Central memory CD4-positive, alpha-beta T cell (primary cell): ENCODE results near the gene RER1.

Experiments used
- DNase-seq: peaks from one replicate; pipeline ENCODE4 v3.0.0; 2022
- total RNA-seq, 3 experiments: gene quantifications; one replicate each; lab custom pipeline; 2026; lab: John Stamatoyannopoulos, UW

The RER1 gene, protein sequence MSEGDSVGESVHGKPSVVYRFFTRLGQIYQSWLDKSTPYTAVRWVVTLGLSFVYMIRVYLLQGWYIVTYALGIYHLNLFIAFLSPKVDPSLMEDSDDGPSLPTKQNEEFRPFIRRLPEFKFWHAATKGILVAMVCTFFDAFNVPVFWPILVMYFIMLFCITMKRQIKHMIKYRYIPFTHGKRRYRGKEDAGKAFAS
- total RNA-seq = 118 to 128 (median 122) reads per million in 3 experiments

DNA sequence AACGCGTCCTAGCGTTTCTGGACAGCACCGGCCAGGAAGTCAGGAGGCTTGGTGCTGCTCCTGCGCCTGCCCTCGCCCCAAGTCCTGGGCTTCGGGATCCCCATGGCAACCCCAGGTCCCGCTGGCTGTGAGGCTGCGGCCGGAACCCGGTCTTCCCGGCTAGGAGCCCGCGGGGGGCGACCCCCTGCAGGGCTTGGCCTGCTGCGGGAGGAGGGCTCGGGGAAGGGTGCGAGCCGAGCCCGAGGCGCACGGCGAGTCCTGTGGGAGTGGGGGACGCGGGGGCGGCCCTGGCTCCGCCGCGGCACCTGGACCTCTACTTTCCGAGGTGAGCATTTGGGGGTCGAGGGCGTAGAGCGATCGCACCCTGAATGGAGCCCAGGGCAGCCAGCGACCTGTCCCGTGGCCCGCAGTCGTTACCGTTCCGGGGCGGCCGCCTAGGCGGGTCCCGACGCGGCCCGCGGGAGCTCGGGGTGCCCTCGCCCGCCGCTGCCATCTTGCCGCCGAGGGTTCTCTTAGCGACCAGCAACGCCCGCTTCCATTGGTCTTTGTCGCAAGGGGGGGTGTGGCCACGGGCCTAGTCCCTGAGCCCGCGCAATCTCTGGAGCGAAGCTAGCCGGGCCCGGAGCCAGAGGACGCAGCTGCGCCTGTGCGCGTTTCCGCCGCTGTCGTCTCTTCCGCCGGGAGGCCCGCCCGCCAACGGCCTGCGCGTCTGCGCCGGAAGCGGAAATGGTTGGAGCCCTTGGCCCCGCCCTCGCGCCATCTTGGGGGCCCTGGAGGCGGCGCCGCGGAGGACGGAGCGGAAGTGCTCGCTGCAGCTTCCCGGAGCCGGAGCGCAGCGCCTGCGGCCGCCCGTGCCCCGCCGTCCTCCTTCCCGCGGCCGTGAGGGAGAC is at the start of gene RER1, which contains the start of gene MORN1:
TSS of gene RER1 (plus strand) at position 801 of the 890 bp plus-strand sequence. CDS start 3,950 bp downstream, outside the sequence.
TSS of gene MORN1 (minus strand) at position 514 of the 890 bp plus-strand sequence. CDS start at position 493, 21 bp downstream.
- DNase-seq = peak; percentile 99

DNA sequence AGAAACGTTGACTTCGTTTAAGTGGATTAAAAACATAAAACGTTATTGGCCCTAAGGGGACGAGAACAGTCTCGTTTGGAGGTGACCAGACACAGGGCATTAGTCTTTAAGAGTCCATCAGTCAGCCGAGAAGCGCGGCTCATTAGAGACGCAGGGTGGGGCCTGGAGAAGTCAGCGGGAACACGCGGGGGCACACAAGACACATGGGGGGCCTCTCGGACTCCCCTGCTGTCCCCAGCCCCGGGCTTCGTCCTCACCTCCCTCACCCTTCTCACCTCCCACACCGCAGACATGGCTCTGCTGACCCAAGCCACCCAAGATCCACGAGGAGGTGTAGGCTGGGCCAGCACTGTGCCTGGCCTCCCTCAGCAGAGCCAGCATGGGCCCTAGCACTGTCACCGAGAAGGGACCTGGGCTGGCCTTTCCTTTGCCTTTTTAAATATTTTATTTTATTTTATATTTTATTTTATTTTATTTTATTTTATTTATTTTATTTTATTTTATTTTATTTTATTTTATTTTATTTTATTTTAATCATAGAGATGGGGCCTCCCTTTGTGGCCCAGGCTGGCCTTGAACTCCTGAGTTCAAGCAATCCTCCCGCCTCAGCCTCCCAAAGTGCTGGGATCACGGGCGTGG is 49.1 kb upstream of the RER1 start:
- DNase-seq = no peak

- DNase-seq = no peak
Observed at GRCh38 chr1:2343023-2343935, 48.4 kb upstream of the RER1 start.

- DNase-seq = no peak
Observed at GRCh38 chr1:2344121-2344681, 47.4 kb upstream of the RER1 start.

DNA sequence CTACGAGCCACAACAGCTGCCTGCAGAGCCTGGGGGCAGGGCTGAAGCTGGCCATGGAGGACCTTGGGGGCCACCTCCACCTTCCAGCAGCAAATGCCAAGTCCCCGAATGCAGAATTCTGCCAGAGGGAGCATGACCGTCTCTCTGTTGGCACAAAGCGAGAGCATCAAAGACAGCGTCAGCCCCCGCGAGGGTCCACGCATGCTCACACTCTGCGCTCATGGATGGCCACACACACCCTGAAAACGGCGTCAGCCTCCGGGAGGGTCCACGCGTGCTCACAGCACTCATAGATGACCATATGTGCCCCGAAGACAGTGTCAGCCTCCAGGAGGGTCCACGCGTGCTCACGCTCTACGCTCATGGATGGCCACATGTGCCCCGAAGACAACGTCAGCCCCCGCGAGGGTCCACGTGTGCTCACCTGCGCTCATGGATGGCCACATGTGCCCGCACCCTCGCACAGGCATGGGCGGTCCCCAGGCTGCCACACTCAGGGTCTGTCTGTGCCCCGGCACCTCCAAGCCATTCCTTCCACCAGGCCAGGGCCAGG is 46.8 kb upstream of the RER1 start:
- no peak for DNase-seq

DNA sequence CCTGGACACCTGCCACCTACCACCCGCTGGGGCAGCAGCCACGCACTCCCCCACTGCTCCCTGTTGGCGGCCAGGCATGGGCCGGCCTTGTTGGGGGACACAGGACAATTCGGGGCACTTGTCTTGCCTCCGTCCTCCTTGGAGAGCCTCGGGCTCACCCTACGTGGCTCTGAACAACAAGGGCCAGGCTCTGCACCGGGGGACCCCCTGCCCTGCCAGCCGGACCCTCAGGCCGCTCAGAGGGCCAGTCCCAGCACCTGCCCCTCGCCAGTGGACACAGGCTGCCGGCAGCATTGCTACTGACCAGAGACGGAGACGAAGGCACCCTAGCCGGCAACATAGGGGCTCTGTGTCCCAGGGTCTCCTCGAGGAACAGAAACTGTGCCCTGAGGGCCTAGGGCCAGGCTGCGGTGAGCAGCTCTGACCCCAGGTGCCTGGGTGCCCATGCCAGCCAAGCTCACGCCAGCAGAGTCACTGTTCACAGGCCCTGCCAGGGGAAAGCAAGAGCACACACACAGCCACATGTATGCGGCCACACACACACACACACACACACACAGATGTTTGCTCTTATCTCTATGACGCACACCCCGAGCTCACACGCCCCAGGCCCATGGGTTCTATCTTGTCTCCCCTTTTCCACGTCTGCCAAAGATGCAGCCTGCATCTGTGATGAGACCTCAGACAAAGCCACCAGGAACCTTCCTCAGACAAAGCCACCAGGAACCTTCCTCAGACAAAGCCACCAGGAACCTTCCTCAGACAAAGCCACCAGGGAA is 46.2 kb upstream of the RER1 start:
- DNase-seq = no peak

DNA sequence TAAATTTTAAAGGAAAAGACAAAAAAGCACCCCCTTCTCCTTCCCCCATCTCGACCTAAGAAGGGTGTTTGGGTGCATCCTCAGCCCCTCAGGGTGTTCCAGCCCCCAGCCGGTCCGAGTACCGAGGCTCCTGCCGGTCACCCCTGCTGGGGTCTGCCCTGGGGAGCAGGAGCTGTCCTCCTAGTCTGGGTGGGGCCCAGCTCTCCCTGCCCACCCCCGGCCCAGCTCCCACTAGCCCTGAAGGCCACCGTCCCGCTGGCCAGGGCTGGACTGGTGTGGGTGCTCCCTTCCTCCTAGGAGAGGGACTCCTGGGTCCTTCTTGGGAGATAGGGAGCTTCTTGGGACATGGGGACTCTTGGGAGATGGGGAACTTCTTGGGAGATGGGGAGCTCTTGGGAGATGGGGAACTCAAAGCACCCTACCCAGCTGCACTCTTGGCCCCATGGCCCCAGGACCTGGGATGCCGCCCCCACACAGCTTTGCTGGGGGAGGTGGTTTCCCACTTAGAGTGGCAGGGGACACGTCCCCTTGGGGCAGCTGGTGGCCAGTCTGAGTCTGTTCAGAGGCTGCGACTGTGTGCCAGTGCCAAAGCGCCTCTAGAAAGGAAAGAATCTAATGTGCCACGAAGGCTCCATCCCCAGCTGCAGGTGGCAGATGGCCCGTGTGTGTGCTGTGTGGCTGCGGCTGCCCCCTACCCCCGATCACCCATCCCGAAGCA is 44.8 kb upstream of the RER1 start:
- no peak for DNase-seq

- no peak for DNase-seq
Observed at GRCh38 chr1:2347409-2347785, 44.2 kb upstream of the RER1 start.

- DNase-seq = no peak
Observed at GRCh38 chr1:2347896-2348295, 43.7 kb upstream of the RER1 start.

DNA sequence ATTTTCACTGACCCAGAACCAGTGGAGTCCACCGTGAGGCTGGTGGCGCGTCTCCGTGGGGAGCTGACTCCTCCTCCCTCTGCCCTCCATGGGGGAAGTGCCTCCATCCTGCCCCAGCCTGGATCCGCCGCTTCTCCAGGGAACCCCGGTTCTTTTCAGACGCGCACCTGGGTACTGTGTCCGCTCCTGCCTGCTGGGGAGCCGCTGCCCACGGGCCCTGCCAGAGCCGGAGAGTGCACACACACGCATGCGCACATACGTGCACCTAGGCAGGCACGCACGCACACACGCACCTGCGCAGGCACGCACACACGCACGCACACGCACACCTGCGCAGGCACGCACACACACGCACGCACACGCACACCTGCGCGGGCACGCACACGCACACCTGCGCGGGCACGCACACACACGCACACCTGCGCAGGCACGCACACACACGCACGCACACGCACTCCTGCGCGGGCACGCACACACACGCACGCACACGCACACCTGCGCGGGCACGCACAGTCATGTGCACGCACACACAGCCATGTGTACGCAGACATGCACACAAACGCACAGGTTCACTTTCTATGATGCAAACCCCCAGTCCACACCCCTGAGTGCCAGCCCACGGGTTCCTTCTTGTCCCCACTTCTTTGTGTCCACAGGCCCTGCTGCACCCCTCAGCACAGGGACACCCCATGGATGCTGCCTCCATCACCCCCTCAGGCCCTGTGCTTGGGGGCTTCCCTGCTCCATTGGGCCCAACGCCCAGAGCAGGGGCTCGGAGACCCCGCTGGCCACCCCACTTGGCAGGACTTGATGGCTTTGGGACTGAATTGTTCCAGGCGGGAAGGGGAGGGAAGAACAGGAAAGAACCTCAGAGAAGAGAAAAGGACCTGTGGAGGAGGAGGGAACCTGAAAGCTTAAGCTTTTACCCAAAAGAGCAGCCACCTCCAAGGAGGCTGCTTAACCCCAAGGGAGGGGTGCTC is 43.0 kb upstream of the RER1 start:
- DNase-seq = no peak

- no peak for DNase-seq
Observed at GRCh38 chr1:2349806-2350205, 41.8 kb upstream of the RER1 start.

GRCh38 chr1:2350501-2350900 is 41.1 kb upstream of the RER1 start:
- DNase-seq = no peak

DNA sequence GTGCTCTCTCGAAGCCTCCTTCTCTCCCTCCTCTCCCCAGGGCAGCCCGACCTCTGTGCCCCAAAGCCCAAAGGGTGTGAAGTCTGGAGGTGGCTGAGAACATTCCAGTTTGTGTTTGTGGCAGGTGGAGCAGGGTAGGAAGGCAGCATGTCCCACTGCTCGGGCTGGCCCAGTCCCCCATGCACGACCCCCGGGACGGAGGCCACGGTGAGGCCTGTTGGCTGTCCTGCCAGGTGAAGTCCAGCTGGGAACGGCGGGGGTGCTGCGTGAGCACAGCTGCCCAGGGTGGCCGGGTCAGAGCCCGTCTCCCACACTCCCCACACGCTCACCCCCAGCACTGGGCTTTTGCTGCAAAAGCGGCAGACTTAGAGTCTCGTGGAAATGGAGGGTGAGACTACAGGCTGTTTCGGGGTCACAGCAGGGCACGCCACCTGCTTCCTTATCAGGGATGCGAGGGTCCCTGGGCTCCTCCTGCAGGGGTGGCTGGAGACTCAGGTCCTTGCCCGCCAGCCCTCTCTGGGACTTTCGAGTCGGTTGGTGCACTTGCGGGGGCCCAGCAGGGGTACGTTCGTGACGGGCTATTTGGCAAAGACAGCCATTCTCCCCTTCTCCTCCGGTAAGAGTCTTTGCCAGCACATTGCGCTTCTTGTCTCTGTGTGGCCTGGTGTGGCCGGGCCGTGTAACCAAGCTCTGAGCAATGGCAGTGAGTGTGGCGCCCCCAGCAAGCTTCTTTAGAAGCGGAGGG is 40.6 kb upstream of the RER1 start:
- no peak for DNase-seq

- no peak for DNase-seq
Observed at GRCh38 chr1:2351723-2352122, 39.9 kb upstream of the RER1 start.

GRCh38 chr1:2352341-2352896 is 39.2 kb upstream of the RER1 start:
- no peak for DNase-seq

DNA sequence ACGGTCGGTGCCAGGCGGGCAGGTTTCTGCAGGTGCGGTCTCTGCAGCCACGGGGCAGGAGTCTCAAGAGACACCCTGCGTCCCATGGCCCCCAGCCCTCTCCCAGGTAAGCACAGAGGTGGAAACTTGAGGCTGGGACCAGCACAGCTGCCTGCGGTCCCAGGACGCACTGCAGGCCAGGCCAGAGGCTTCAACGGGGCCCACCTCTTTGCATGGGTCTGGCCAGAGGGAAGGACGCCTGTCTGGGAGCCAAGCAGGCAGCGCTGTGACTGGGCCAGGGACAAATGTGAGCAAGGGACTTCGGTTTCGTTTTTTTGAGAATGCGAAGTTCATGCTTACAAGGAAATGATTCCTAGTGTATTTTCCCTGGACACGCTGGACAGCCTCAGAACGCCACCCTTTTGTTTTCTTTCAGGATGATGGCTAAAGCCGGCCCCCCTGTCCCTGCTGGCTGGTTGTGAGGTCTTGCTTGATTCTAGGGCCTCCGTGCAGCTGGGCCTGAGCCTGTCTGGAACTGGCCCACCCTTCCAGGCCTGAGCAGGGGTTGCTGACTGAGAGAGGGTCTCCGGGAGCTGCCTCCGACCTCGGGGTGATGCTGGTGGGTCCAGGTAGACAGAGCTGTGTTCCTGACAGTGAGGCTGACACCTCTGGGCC is 38.6 kb upstream of the RER1 start:
- no peak for DNase-seq
